Activated naive CD4-positive, alpha-beta T cell treated with anti-CD3 and anti-CD28 coated beads, Interleukin-2, amount 50 U/mL, for 16 hours (primary cell): Measurements from ENCODE around the gene NAV2.

Experiments
- DNase-seq: peaks from one replicate; pipeline ENCODE4 v3.0.0-alpha.2; 2020

NAV2 gene

GRCh38 chr11:19933801-19934488 is 221.3 kb downstream of the NAV2 start:
- no peak for DNase-seq

- no peak for DNase-seq
Measured at GRCh38 chr11:19934828-19935259, 222.2 kb downstream of the NAV2 start.

GRCh38 chr11:19935507-19935906 is 222.9 kb downstream of the NAV2 start:
- no peak for DNase-seq

- DNase-seq = no peak
Measured at GRCh38 chr11:19936461-19936860, 223.8 kb downstream of the NAV2 start.

GRCh38 chr11:19938169-19938856 is 225.7 kb downstream of the NAV2 start:
- DNase-seq = no peak

- no peak for DNase-seq
Measured at GRCh38 chr11:19938866-19939265, 226.2 kb downstream of the NAV2 start.

- DNase-seq = no peak
Measured at GRCh38 chr11:19939415-19939929, 226.8 kb downstream of the NAV2 start.

- DNase-seq = no peak
Measured at GRCh38 chr11:19940831-19941230, 228.2 kb downstream of the NAV2 start.

GRCh38 chr11:19946681-19947080 is 234.0 kb downstream of the NAV2 start:
- DNase-seq = no peak

- no peak for DNase-seq
Measured at GRCh38 chr11:19947537-19948114, 235.0 kb downstream of the NAV2 start.

GRCh38 chr11:19949606-19950005 is 237.0 kb downstream of the NAV2 start:
- DNase-seq = no peak

GRCh38 chr11:19951558-19952115 is 239.0 kb downstream of the NAV2 start:
- no peak for DNase-seq

GRCh38 chr11:19952116-19952605 is 239.5 kb downstream of the NAV2 start:
- no peak for DNase-seq

GRCh38 chr11:19952911-19953310 is 240.3 kb downstream of the NAV2 start:
- no peak for DNase-seq

GRCh38 chr11:19953336-19953735 is 240.7 kb downstream of the NAV2 start:
- DNase-seq = no peak

GRCh38 chr11:19953909-19954308 is 241.3 kb downstream of the NAV2 start:
- DNase-seq = no peak

GRCh38 chr11:19954899-19955298 is 242.3 kb downstream of the NAV2 start:
- no peak for DNase-seq

GRCh38 chr11:19955660-19956059 is 243.0 kb downstream of the NAV2 start:
- no peak for DNase-seq

- no peak for DNase-seq
Measured at GRCh38 chr11:19956228-19956627, 243.6 kb downstream of the NAV2 start.

GRCh38 chr11:19957294-19957943 is 244.8 kb downstream of the NAV2 start:
- no peak for DNase-seq

- no peak for DNase-seq
Measured at GRCh38 chr11:19958204-19958603, 245.6 kb downstream of the NAV2 start.

- DNase-seq = no peak
Measured at GRCh38 chr11:19959210-19959609, 246.6 kb downstream of the NAV2 start.

- no peak for DNase-seq
Measured at GRCh38 chr11:19959648-19960059, 247.0 kb downstream of the NAV2 start.
